H9 (cell line): ENCODE measurements around the gene CENPB. TPM values are rescaled to one million over a fixed set of nuclear protein-coding genes. Genes with fewer than 3 reads are reported as not detected.
"Not testable (repeated sequence)": the region's sequence is repeated elsewhere in the genome, so short reads cannot be mapped to it uniquely, and the experiment has no call there.

Experiments
- DNase-seq: peaks from one replicate; pipeline ENCODE4 v3.0.0-alpha.2; 2017
- H2AFZ ChIP-seq: one replicate; pipeline ENCODE4 v1.6.1; 2013; ENCODE audit warnings: mild to moderate bottlenecking, low read length, control low read depth, moderate library complexity
- H2AK5ac ChIP-seq: 2 replicates; pipeline ENCODE4 v1.6.1; 2013; ENCODE audit warnings: low read length, control low read depth, mixed read lengths; ENCODE audit not compliant: insufficient read length
- H2BK120ac ChIP-seq: one replicate; pipeline ENCODE4 v1.6.1; 2013; ENCODE audit warnings: low read depth, mild to moderate bottlenecking, low read length, control low read depth, inconsistent platforms; ENCODE audit not compliant: poor library complexity, severe bottlenecking
- H2BK12ac ChIP-seq: 2 replicates; pipeline ENCODE4 v1.6.1; 2013; ENCODE audit warnings: low read length, control low read depth, mixed read lengths, low read depth; ENCODE audit not compliant: insufficient read length
- H2BK15ac ChIP-seq: 2 replicates; pipeline ENCODE4 v1.6.1; 2013; ENCODE audit warnings: low read depth, low read length, control low read depth
- H2BK20ac ChIP-seq: one replicate; pipeline ENCODE4 v1.6.1; 2013; ENCODE audit warnings: low read depth, mild to moderate bottlenecking, low read length, control low read depth, inconsistent platforms; ENCODE audit not compliant: poor library complexity, severe bottlenecking
- H2BK5ac ChIP-seq: 2 replicates; pipeline ENCODE4 v1.6.1; 2013; ENCODE audit warnings: low read length, control low read depth, mixed read lengths; ENCODE audit not compliant: insufficient read length
- H3K14ac ChIP-seq: 2 replicates; pipeline ENCODE4 v1.6.1; 2013; ENCODE audit warnings: low read length, control low read depth; ENCODE audit not compliant: insufficient read depth
- H3K18ac ChIP-seq: 2 replicates; pipeline ENCODE4 v1.6.1; 2013; ENCODE audit warnings: low read depth, mild to moderate bottlenecking, mixed read lengths, low read length, control low read depth; ENCODE audit not compliant: insufficient read length
- H3K23ac ChIP-seq: 2 replicates; pipeline ENCODE4 v1.6.1; 2013; ENCODE audit warnings: low read length, control low read depth, mixed read lengths, low read depth; ENCODE audit not compliant: insufficient read length
- H3K23me2 ChIP-seq: 2 replicates; pipeline ENCODE4 v1.6.1; 2013; ENCODE audit warnings: low read depth, mild to moderate bottlenecking, mixed read lengths, low read length, control low read depth; ENCODE audit not compliant: insufficient read length, poor library complexity, severe bottlenecking
- H3K27ac ChIP-seq: 2 replicates; pipeline ENCODE4 v1.5.1; 2013; ENCODE audit warnings: low read length, control low read depth, mixed read lengths, low read depth; ENCODE audit not compliant: insufficient read length
- H3K27me3 ChIP-seq: 2 replicates; pipeline ENCODE4 v1.6.1; 2013; ENCODE audit warnings: low read length, control low read depth, inconsistent platforms; ENCODE audit not compliant: insufficient read depth
- H3K4ac ChIP-seq: 2 replicates; pipeline ENCODE4 v1.6.1; 2013; ENCODE audit warnings: low read depth, mild to moderate bottlenecking, control low read depth, inconsistent platforms, low read length, moderate library complexity
- H3K4me1 ChIP-seq: 2 replicates; pipeline ENCODE4 v1.6.1; 2013; ENCODE audit warnings: low read length, control low read depth, inconsistent platforms; ENCODE audit not compliant: insufficient read depth
- H3K4me2 ChIP-seq: 2 replicates; pipeline ENCODE4 v1.6.1; 2013; ENCODE audit warnings: low read length, control low read depth, mixed read lengths; ENCODE audit not compliant: insufficient read length, insufficient read depth
- H3K56ac ChIP-seq: 2 replicates; pipeline ENCODE4 v1.6.1; 2013; ENCODE audit warnings: low read depth, mild to moderate bottlenecking, mixed read lengths, low read length, control low read depth; ENCODE audit not compliant: insufficient read length
- H3K79me1 ChIP-seq: 2 replicates; pipeline ENCODE4 v1.6.1; 2013; ENCODE audit warnings: low read depth, mild to moderate bottlenecking, moderate library complexity, low read length, control low read depth, inconsistent platforms; ENCODE audit not compliant: insufficient read depth, poor library complexity, severe bottlenecking
- H3K79me2 ChIP-seq: 2 replicates; pipeline ENCODE4 v1.6.1; 2013; ENCODE audit warnings: low read length, control low read depth, inconsistent platforms; ENCODE audit not compliant: insufficient read depth
- H3K9ac ChIP-seq: 2 replicates; pipeline ENCODE4 v1.6.1; 2013; ENCODE audit warnings: low read length, control low read depth, mixed read lengths; ENCODE audit not compliant: insufficient read length; ENCODE audit errors: extremely low read depth
- H3K9me3 ChIP-seq: one replicate; pipeline ENCODE4 v1.6.1; 2013; ENCODE audit warnings: low read depth, low read length, inconsistent platforms; ENCODE audit not compliant: control insufficient read depth
- H3T11ph ChIP-seq: one replicate; pipeline ENCODE4 v1.6.1; 2013; ENCODE audit warnings: mild to moderate bottlenecking, low read length, control low read depth, inconsistent platforms
- H4K20me1 ChIP-seq: one replicate; pipeline ENCODE4 v1.6.1; 2013; ENCODE audit not compliant: control insufficient read depth, insufficient read length, insufficient read depth
- H4K5ac ChIP-seq: 2 replicates; pipeline ENCODE4 v1.6.1; 2013; ENCODE audit warnings: low read depth, mild to moderate bottlenecking, mixed read lengths, low read length, control low read depth; ENCODE audit not compliant: insufficient read length
- H4K8ac ChIP-seq: replicated peaks from 2 replicates; pipeline ENCODE4 v1.6.1; 2013; ENCODE audit warnings: low read length, control low read depth, mixed read lengths, low read depth; ENCODE audit not compliant: insufficient read length
- H4K91ac ChIP-seq: 2 replicates; pipeline ENCODE4 v1.6.1; 2013; ENCODE audit warnings: low read depth, mild to moderate bottlenecking, moderate library complexity, mixed read lengths, low read length, control low read depth; ENCODE audit not compliant: insufficient read length
- H3K27ac Mint-ChIP-seq, 3 experiments: 2 replicates in 2 of 3; 3 replicates in 1 of 3; pipeline ENCODE4 v1.8.0; 2020 to 2021; ENCODE audit warnings: mixed read lengths in 3 of 3, mild to moderate bottlenecking in 1 of 3, moderate library complexity in 1 of 3
- H3K27me3 Mint-ChIP-seq: 2 replicates; pipeline ENCODE4 v1.8.0; 2021; ENCODE audit warnings: low read depth, mild to moderate bottlenecking, moderate library complexity, mixed read lengths
- H3K36me3 Mint-ChIP-seq, 3 experiments: 2 replicates in 2 of 3; 3 replicates in 1 of 3; pipeline ENCODE4 v1.8.0; 2020 to 2021; ENCODE audit warnings: low read depth in 3 of 3, mixed read lengths in 3 of 3; ENCODE audit not compliant: insufficient read depth in 1 of 3
- H3K4me1 Mint-ChIP-seq, 2 experiments: 2 replicates each; pipeline ENCODE4 v1.8.0; 2020; ENCODE audit warnings: mixed read lengths in 2 of 2
- H3K4me3 Mint-ChIP-seq, 2 experiments: 2 replicates in 1 of 2; 3 replicates in 1 of 2; pipeline ENCODE4 v1.8.0; 2020 to 2021; ENCODE audit warnings: mild to moderate bottlenecking in 2 of 2, mixed read lengths in 2 of 2, moderate library complexity in 1 of 2
- H3K9me3 Mint-ChIP-seq, 2 experiments: 2 replicates in 1 of 2; 3 replicates in 1 of 2; pipeline ENCODE4 v1.8.0; 2020; ENCODE audit warnings: mild to moderate bottlenecking in 2 of 2, mixed read lengths in 2 of 2, moderate library complexity in 1 of 2
- CTCF ChIP-seq: fragments of 200-600 bp; sonication (generic); conservative IDR thresholded peaks from 3 replicates; pipeline ENCODE4 v1.8.0; 2021; ENCODE audit warnings: antibody characterized with exemption, mild to moderate bottlenecking
- WGBS: extraction: QIAGEN DNeasy Blood & Tissue Kit; methylation state at CpG from one replicate; pipeline ENCODE4 v1.1.7; 2013; ENCODE audit warnings: missing lambda C conversion rate, low lambda C conversion rate, mixed read lengths; ENCODE audit not compliant: insufficient read length; ENCODE audit errors: extremely low coverage; 5-methylcytosine and 5-hydroxymethylcytosine counted together
- total RNA-seq: library from RNA; stranded (reverse); gene quantifications from 2 replicates; pipeline ENCODE4 v1.2.1, GENCODE V29; 2021

Gene CENPB
- total RNA-seq, 1 experiment from 2014 or later = 63.1 TPM

- no peak overlapping the region for H3K4ac ChIP-seq
- no peak overlapping the region for H3K4me2 ChIP-seq
- H3K27me3 Mint-ChIP-seq = peaks cover 2% of the 10 kb centered on the region; the same call in 1 of the 2 replicates
- H3K27ac Mint-ChIP-seq = no peak overlapping the region
- no peak overlapping the region for H4K91ac ChIP-seq
- no peak overlapping the region for H2BK15ac ChIP-seq
- no peak overlapping the region for H2AFZ ChIP-seq
- H4K8ac ChIP-seq = no peak overlapping the region
- no peaks in the 10 kb centered on the region; the same call in 1 of the 2 replicates for H3K27me3 ChIP-seq
- peaks cover 7% of the 10 kb centered on the region in 2 experiments for H3K4me1 Mint-ChIP-seq
- no peak overlapping the region for H2AK5ac ChIP-seq
- H2BK20ac ChIP-seq = no peak overlapping the region
- no peaks in the 10 kb centered on the region for H3K79me1 ChIP-seq
- no peak overlapping the region for H3K18ac ChIP-seq
- no peak overlapping the region for H3K56ac ChIP-seq
- WGBS = no CpG with 5 or more reads among the region's 4 CpGs
- H3K9ac ChIP-seq = no peak overlapping the region
- H2BK5ac ChIP-seq = no peak overlapping the region
- H3K14ac ChIP-seq = no peak overlapping the region
- no peak overlapping the region for H2BK12ac ChIP-seq
- H3K27ac ChIP-seq = no peak overlapping the region
- H4K20me1 ChIP-seq = no peaks in the 10 kb centered on the region
- H3K4me3 Mint-ChIP-seq = no peak overlapping the region
- no peak overlapping the region for H2BK120ac ChIP-seq
- no peaks in the 10 kb centered on the region for H3K36me3 Mint-ChIP-seq
- H4K5ac ChIP-seq = no peak overlapping the region
- no peaks in the 10 kb centered on the region for H3K23me2 ChIP-seq
- no peak for TF ChIP-seq CTCF
- H3K23ac ChIP-seq = no peak overlapping the region
- DNase-seq = no peak
- H3K9me3 Mint-ChIP-seq = no peaks in the 10 kb centered on the region
- no peaks in the 10 kb centered on the region for H3K79me2 ChIP-seq
- H3T11ph ChIP-seq = no peak overlapping the region
- no peaks in the 10 kb centered on the region for H3K9me3 ChIP-seq
- H3K4me1 ChIP-seq = no peaks in the 10 kb centered on the region
Measured at GRCh38 chr20:3836132-3836531, 49.6 kb upstream of the CENPB start.

DNA sequence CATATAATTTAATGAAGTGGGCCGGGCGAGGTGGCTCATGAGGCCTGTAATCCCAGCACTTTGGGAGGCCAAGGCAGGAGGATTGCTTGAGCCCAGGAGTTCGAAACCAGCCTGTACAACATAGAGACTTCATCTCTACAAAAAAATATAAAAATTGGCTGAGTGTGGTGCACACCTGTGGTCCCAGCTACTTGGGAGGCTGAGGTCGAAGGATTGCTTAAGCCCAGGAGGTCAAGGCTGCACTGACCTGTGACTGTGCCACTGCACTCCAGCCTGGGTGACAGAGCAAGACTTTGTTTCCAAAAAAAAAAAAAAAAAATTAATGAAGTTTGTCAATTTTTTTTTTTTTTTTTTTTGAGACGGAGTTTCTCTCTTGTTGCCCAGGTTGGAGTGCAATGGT, 43.4 kb upstream of the CENPB start:
- not testable (repeated sequence) for H3K4me2 ChIP-seq, H4K5ac ChIP-seq, H3K27ac Mint-ChIP-seq, H3K23me2 ChIP-seq, H3K14ac ChIP-seq, H2BK120ac ChIP-seq, H3K18ac ChIP-seq, H2BK12ac ChIP-seq, DNase-seq, H2AFZ ChIP-seq, H3K9me3 Mint-ChIP-seq, H3K79me1 ChIP-seq, H3K4me1 ChIP-seq, H3K36me3 Mint-ChIP-seq, H3K27me3 Mint-ChIP-seq, H3K4ac ChIP-seq, H2BK15ac ChIP-seq, H3K9me3 ChIP-seq, H3K27me3 ChIP-seq, H2BK5ac ChIP-seq, H3K9ac ChIP-seq, H4K91ac ChIP-seq, H4K8ac ChIP-seq, H3K4me3 Mint-ChIP-seq, H3K79me2 ChIP-seq, H3T11ph ChIP-seq, H4K20me1 ChIP-seq, H3K23ac ChIP-seq, H2BK20ac ChIP-seq, H3K27ac ChIP-seq, H3K4me1 Mint-ChIP-seq, H3K56ac ChIP-seq, H2AK5ac ChIP-seq
- WGBS = no CpG with 5 or more reads among the region's 5 CpGs
